ENCODE results near the gene MT1M.

Gene MT1M

GRCh38 chr16:56611281-56611833, 21.1 kb upstream of the MT1M start:
- POLR2A ChIA-PET (ENCODE audit: low non-redundant PET) = interaction anchor here (2.4 kb wide), 1 partner anchor 15 kb away, joined by 14 read pairs; the partner anchor contains the start of gene MT1E
- DNase-seq (ENCODE audit: low spot score) = no peak
- TF ChIP-seq, protein P1, sequence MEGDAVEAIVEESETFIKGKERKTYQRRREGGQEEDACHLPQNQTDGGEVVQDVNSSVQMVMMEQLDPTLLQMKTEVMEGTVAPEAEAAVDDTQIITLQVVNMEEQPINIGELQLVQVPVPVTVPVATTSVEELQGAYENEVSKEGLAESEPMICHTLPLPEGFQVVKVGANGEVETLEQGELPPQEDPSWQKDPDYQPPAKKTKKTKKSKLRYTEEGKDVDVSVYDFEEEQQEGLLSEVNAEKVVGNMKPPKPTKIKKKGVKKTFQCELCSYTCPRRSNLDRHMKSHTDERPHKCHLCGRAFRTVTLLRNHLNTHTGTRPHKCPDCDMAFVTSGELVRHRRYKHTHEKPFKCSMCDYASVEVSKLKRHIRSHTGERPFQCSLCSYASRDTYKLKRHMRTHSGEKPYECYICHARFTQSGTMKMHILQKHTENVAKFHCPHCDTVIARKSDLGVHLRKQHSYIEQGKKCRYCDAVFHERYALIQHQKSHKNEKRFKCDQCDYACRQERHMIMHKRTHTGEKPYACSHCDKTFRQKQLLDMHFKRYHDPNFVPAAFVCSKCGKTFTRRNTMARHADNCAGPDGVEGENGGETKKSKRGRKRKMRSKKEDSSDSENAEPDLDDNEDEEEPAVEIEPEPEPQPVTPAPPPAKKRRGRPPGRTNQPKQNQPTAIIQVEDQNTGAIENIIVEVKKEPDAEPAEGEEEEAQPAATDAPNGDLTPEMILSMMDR (conservative IDR thresholded peaks at IDR 0.05; ENCODE audit: low read depth) = no peak
- H3K27ac ChIP-seq = peak overlapping the region; percentile 100
- CTCF ChIA-PET = interaction anchor here (0.6 kb wide), 1 partner anchor 89 kb away, joined by 3 read pairs; no protein-coding TSS in a partner anchor

GRCh38 chr16:56613706-56614105, 18.8 kb upstream of the MT1M start:
- POLR2A ChIA-PET (ENCODE audit: low non-redundant PET) = no interaction called here
- CTCF ChIA-PET = no interaction called here
- H3K27ac ChIP-seq = no peak overlapping the region
- DNase-seq (ENCODE audit: low spot score) = no peak
- TF ChIP-seq, protein P1 (conservative IDR thresholded peaks at IDR 0.05; ENCODE audit: low read depth) = no peak

- POLR2A ChIA-PET (ENCODE audit: low non-redundant PET) = interaction anchor here (0.6 kb wide), 1 partner anchor 13 kb away, joined by 3 read pairs; no protein-coding TSS in a partner anchor
- peak overlapping the region; percentile 75 for H3K27ac ChIP-seq
- DNase-seq (ENCODE audit: low spot score) = peak; percentile 56
- TF ChIP-seq, protein P1 (conservative IDR thresholded peaks at IDR 0.05; ENCODE audit: low read depth) = no peak
- CTCF ChIA-PET = interaction anchor here (0.7 kb wide), 1 partner anchor 228 kb away, joined by 8 read pairs; no protein-coding TSS in a partner anchor
Measured at GRCh38 chr16:56614549-56614991, 17.9 kb upstream of the MT1M start.

GRCh38 chr16:56615353-56615752, 17.1 kb upstream of the MT1M start:
- H3K27ac ChIP-seq = peak overlapping the region; percentile 75
- TF ChIP-seq, protein P1 (conservative IDR thresholded peaks at IDR 0.05; ENCODE audit: low read depth) = no peak
- ChIA-PET POLR2A (ENCODE audit: low non-redundant PET) (interaction anchor here (0.6 kb wide), 1 partner anchor 12 kb away, joined by 3 read pairs; no protein-coding TSS in a partner anchor), CTCF (no interaction called here)
- DNase-seq (ENCODE audit: low spot score) = no peak

- ChIA-PET CTCF (no interaction called here), POLR2A (ENCODE audit: low non-redundant PET) (interaction anchor here (1.0 kb wide), 1 partner anchor 8 kb away, joined by 3 read pairs; the partner anchor contains the start of gene MT2A)
- TF ChIP-seq, protein P1 (conservative IDR thresholded peaks at IDR 0.05; ENCODE audit: low read depth) = no peak
- no peak for DNase-seq (ENCODE audit: low spot score)
- H3K27ac ChIP-seq = 0 out of 2 replicates have a peak overlapping the region, but pooled peaks have one; percentile 26
Measured at GRCh38 chr16:56616608-56617211, 15.7 kb upstream of the MT1M start.

GRCh38 chr16:56617212-56618085, 15.0 kb upstream of the MT1M start:
- ChIA-PET POLR2A (ENCODE audit: low non-redundant PET) (interaction anchor here (1.0 kb wide), 1 partner anchor 9 kb away, joined by 3 read pairs; the partner anchor contains the start of gene MT2A), CTCF (no interaction called here)
- TF ChIP-seq, protein P1 (conservative IDR thresholded peaks at IDR 0.05; ENCODE audit: low read depth) = no peak
- no peak for DNase-seq (ENCODE audit: low spot score)
- peak overlapping the region; percentile 26; the same call in 1 of the 2 replicates for H3K27ac ChIP-seq
